PC-9 (cell line): ENCODE measurements around the gene NHEJ1. TPM values are rescaled to one million over a fixed set of nuclear protein-coding genes. Genes with fewer than 3 reads are reported as not detected.

Source experiments
- BruUV-seq: library from RNA; stranded (reverse); fragments of 400-500 nt; replicated peaks from 2 replicates; lab custom pipeline; 2021; lab: Mats Ljungman, UMichigan
- CTCF ChIA-PET: fragments of 300-600 bp; sonication (Branson Sonifier 250); formaldehyde crosslinking; loops from one replicate; lab custom pipeline; 2022; ENCODE audit warnings: antibody characterized with exemption; lab: Charles Lee
- POLR2A ChIA-PET: fragments of 300-600 bp; sonication (Branson Sonifier 250); formaldehyde crosslinking; loops from one replicate; lab custom pipeline; 2022; ENCODE audit warnings: antibody characterized with exemption; ENCODE audit not compliant: unreplicated experiment; lab: Charles Lee
- DNase-seq, 2 experiments: peaks; one replicate each; pipeline versions ENCODE4 v3.0.0 to v3.0.0-alpha.2; 2015 to 2022; ENCODE audit warnings: mixed read lengths in 1 of 2
- H2AFZ ChIP-seq: fragments of 200-600 bp; sonication (generic); 2 replicates; pipeline ENCODE4 v1.8.1; 2017; ENCODE audit warnings: antibody characterized with exemption
- H3F3A ChIP-seq: fragments of 200-600 bp; sonication (generic); 2 replicates; pipeline ENCODE4 v1.8.1; 2017; ENCODE audit warnings: antibody characterized with exemption, mild to moderate bottlenecking, low read depth; ENCODE audit not compliant: insufficient read depth
- H3K27ac ChIP-seq: fragments of 200-600 bp; sonication (generic); 2 replicates; pipeline ENCODE4 v1.6.1; 2016; ENCODE audit warnings: mixed run types
- H3K27me3 ChIP-seq: fragments of 200-600 bp; sonication (generic); 2 replicates; pipeline ENCODE4 v1.6.1; 2016; ENCODE audit warnings: low read depth, mixed run types; ENCODE audit not compliant: insufficient read depth
- H3K36me3 ChIP-seq: fragments of 200-600 bp; sonication (generic); 2 replicates; pipeline ENCODE4 v1.6.1; 2016; ENCODE audit warnings: low read depth, mixed run types
- H3K4me1 ChIP-seq: fragments of 200-600 bp; sonication (generic); replicated peaks from 2 replicates; pipeline ENCODE4 v1.6.1; 2016; ENCODE audit warnings: mixed run types; ENCODE audit not compliant: insufficient read depth
- H3K4me2 ChIP-seq: fragments of 200-600 bp; sonication (generic); 2 replicates; pipeline ENCODE4 v1.6.1; 2017; ENCODE audit warnings: mixed run types
- H3K4me3 ChIP-seq: fragments of 200-600 bp; sonication (generic); 2 replicates; pipeline ENCODE4 v1.6.1; 2016; ENCODE audit warnings: mixed run types
- H3K79me2 ChIP-seq: fragments of 200-600 bp; sonication (generic); 2 replicates; pipeline ENCODE4 v1.6.1; 2017; ENCODE audit warnings: low read depth, mixed run types
- H3K9me2 ChIP-seq: fragments of 200-600 bp; sonication (generic); 2 replicates; pipeline ENCODE4 v1.8.1; 2017; ENCODE audit warnings: mild to moderate bottlenecking; ENCODE audit not compliant: insufficient read depth
- H3K9me3 ChIP-seq: fragments of 200-600 bp; sonication (generic); 2 replicates; pipeline ENCODE4 v1.8.1; 2016; ENCODE audit warnings: low read depth; ENCODE audit not compliant: insufficient read depth
- H4K20me1 ChIP-seq: fragments of 200-600 bp; sonication (generic); 2 replicates; pipeline ENCODE4 v1.8.1; 2017; ENCODE audit not compliant: insufficient read depth
- EZH2 ChIP-seq: fragments of 200-600 bp; sonication (generic); IDR thresholded peaks from 2 replicates; pipeline ENCODE4 v1.8.0; 2017; ENCODE audit warnings: antibody characterized with exemption, low read depth
- intact Hi-C: fragments of 100-400 bp; cut with micrococcal nuclease; formaldehyde crosslinking; loops from one replicate; pipeline ENCODE4 v1.10.0; 2022; ENCODE audit not compliant: unreplicated experiment
- total RNA-seq: library from RNA; stranded (reverse); gene quantifications from 2 replicates; pipeline ENCODE4 v1.2.3, GENCODE V29; 2021
- TF ChIP-seq, protein P1 (sequence below): fragments of 200-600 bp; sonication (generic); conservative IDR thresholded peaks from 2 replicates; pipeline ENCODE4 v1.6.1; 2017; ENCODE audit warnings: mixed run types, antibody characterized with exemption, mild to moderate bottlenecking, moderate library complexity

The NHEJ1 gene
- total RNA-seq, 1 experiment from 2014 or later = 9.8 TPM

GRCh38 chr2:219176818-219177551 lies 16.4 kb upstream of the NHEJ1 start, which contains the start of gene CNPPD1:
Gene CNPPD1, minus strand, starts transcription at chr2:219176925. Its CDS starts 97 bp downstream, at chr2:219176828.
- H3K4me3 ChIP-seq = peak within 1 kb of the TSS; percentile 95
- peaks cover 23% of the 10 kb centered on the region for H3F3A ChIP-seq
- ChIA-PET POLR2A (interaction anchor here (0.6 to 1.0 kb wide), 8 partner anchors 29 to 322 kb away, joined by 3 to 9 read pairs (median 4); partner anchors contain the start of genes ANKZF1 and ATG9A), CTCF (interaction anchor here (0.6 to 1.6 kb wide), 3 partner anchors 42 to 517 kb away, joined by 5 to 10 read pairs (median 5); partner anchors contain the start of genes ABCB6, BCS1L and ZNF142)
- peaks cover 19% of the 10 kb centered on the region for H3K4me1 ChIP-seq
- H3K9me2 ChIP-seq = no peaks in the 10 kb centered on the region
- TF ChIP-seq, protein P1, sequence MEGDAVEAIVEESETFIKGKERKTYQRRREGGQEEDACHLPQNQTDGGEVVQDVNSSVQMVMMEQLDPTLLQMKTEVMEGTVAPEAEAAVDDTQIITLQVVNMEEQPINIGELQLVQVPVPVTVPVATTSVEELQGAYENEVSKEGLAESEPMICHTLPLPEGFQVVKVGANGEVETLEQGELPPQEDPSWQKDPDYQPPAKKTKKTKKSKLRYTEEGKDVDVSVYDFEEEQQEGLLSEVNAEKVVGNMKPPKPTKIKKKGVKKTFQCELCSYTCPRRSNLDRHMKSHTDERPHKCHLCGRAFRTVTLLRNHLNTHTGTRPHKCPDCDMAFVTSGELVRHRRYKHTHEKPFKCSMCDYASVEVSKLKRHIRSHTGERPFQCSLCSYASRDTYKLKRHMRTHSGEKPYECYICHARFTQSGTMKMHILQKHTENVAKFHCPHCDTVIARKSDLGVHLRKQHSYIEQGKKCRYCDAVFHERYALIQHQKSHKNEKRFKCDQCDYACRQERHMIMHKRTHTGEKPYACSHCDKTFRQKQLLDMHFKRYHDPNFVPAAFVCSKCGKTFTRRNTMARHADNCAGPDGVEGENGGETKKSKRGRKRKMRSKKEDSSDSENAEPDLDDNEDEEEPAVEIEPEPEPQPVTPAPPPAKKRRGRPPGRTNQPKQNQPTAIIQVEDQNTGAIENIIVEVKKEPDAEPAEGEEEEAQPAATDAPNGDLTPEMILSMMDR = no peak
- H3K79me2 ChIP-seq = peaks cover 39% of the 10 kb centered on the region
- peak within 1 kb of the TSS; percentile 83 for H3K4me2 ChIP-seq
- peak; percentile 68 to 93 for DNase-seq
- intact Hi-C loops = loop anchor here (1.0 to 5.0 kb wide), 8 partner anchors 17 to 212 kb away; partner anchors contain the start of genes ABCB6, NHEJ1 and ZFAND2B
- H3K9me3 ChIP-seq = no peaks in the 10 kb centered on the region
- BruUV-seq = TSS peak; percentile 26
- peaks cover 19% of the 10 kb centered on the region; the same call in 1 of the 2 replicates for H3K36me3 ChIP-seq
- H4K20me1 ChIP-seq = no peaks in the 10 kb centered on the region; the same call in 1 of the 2 replicates
- H2AFZ ChIP-seq = peak within 1 kb of the TSS; percentile 91
- H3K27ac ChIP-seq = peak within 1 kb of the TSS; percentile 77
- no peaks in the 10 kb centered on the region for H3K27me3 ChIP-seq

DNA sequence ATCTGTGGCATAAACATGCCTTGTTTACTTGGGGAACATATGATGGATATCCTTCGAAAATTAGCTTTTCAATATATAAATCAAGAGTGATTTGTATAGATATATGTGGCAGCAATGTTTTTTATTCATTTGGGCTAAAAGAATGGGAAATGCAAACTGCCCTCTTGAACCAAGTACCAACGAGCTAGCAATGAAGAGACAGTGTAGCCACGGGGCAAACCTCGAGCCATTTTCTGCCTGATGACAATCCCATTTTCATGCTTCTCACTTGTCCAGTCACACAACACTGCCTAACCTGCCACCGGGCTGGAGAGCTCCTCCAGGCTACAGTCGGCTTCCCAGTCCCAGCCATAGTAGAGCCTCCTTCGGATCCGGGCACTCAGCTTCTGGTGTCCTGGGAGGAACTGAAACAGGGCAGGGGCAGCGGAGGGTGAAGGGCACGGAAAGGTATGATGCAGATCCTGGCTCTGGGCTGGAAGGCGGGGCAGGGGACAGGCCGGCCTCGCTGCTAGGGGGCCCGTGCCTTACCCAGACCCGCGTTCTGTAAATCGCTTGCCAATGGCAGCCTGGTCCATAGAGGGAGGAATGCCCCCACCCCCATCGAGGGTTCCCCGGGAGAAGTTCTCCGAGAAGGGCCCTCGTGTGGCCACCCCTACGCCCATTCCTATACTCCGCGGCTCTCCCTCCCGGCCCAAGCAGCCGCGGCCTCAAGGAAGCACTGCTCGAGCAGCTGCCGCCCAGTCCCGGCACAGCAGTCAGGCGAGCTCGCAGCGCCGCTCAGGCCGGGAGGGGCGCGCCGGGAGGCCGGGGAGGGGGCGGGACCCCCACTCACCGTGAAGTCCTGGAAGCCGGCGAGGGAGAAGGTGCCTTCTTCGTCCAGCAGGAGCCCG lies 15.6 kb upstream of the NHEJ1 start:
- BruUV-seq = no TSS peak
- Histone ChIP-seq H4K20me1 (no peaks in the 10 kb centered on the region; the same call in 1 of the 2 replicates), H3K4me1 (peaks cover 19% of the 10 kb centered on the region), H3K9me3 (no peaks in the 10 kb centered on the region), H3K9me2 (no peaks in the 10 kb centered on the region), H2AFZ (peak overlapping the region; percentile 91), H3K27ac (peak overlapping the region; percentile 77), H3K79me2 (peaks cover 39% of the 10 kb centered on the region), H3K27me3 (no peaks in the 10 kb centered on the region), H3K4me3 (peak overlapping the region; percentile 95), H3F3A (peaks cover 31% of the 10 kb centered on the region), H3K36me3 (peaks cover 16% of the 10 kb centered on the region; the same call in 1 of the 2 replicates), H3K4me2 (peak overlapping the region; percentile 83)
- CTCF ChIA-PET = interaction anchor here (0.6 to 1.6 kb wide), 5 partner anchors 41 to 516 kb away, joined by 3 to 10 read pairs (median 5); partner anchors contain the start of genes ABCB6, BCS1L and ZNF142
- POLR2A ChIA-PET = interaction anchor here (0.6 to 1.0 kb wide), 9 partner anchors 30 to 323 kb away, joined by 3 to 9 read pairs (median 4); partner anchors contain the start of genes ANKZF1 and ATG9A
- intact Hi-C loops = loop anchor here (1.0 to 5.0 kb wide), 6 partner anchors 31 to 213 kb away; partner anchors contain the start of gene ZFAND2B
- DNase-seq = peak in 1 of 2 experiments; percentile 45
- TF ChIP-seq, protein P1 = no peak
- TF ChIP-seq EZH2 = no peak
